ENCODE measurements around the gene FSTL4.

DNA sequence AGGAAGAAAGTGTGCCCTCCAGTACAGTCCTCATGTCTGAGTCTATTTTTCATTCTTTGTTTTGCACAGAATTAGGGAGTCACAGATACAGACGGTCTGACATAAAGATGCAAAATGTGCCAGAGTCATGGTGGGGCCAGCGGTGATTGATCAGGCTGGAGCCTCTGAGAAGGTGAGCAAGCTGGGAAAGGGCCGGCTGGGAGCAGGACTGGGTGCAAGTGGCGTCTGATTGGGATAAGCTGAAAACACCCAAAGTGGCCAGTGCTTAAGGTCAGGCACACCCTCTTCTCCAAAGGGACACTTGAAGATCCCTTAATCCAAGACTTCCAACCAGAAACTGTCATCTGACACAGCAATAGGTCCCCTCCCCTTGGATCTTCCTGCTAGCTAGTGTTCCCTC is 32.6 kb downstream of the FSTL4 start:
- TF ChIP-seq, protein P1, sequence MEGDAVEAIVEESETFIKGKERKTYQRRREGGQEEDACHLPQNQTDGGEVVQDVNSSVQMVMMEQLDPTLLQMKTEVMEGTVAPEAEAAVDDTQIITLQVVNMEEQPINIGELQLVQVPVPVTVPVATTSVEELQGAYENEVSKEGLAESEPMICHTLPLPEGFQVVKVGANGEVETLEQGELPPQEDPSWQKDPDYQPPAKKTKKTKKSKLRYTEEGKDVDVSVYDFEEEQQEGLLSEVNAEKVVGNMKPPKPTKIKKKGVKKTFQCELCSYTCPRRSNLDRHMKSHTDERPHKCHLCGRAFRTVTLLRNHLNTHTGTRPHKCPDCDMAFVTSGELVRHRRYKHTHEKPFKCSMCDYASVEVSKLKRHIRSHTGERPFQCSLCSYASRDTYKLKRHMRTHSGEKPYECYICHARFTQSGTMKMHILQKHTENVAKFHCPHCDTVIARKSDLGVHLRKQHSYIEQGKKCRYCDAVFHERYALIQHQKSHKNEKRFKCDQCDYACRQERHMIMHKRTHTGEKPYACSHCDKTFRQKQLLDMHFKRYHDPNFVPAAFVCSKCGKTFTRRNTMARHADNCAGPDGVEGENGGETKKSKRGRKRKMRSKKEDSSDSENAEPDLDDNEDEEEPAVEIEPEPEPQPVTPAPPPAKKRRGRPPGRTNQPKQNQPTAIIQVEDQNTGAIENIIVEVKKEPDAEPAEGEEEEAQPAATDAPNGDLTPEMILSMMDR (IDR thresholded peaks at IDR 0.05; ENCODE audit: low read depth, low read length, missing input control), result no peak
- TF ChIP-seq, protein P2, sequence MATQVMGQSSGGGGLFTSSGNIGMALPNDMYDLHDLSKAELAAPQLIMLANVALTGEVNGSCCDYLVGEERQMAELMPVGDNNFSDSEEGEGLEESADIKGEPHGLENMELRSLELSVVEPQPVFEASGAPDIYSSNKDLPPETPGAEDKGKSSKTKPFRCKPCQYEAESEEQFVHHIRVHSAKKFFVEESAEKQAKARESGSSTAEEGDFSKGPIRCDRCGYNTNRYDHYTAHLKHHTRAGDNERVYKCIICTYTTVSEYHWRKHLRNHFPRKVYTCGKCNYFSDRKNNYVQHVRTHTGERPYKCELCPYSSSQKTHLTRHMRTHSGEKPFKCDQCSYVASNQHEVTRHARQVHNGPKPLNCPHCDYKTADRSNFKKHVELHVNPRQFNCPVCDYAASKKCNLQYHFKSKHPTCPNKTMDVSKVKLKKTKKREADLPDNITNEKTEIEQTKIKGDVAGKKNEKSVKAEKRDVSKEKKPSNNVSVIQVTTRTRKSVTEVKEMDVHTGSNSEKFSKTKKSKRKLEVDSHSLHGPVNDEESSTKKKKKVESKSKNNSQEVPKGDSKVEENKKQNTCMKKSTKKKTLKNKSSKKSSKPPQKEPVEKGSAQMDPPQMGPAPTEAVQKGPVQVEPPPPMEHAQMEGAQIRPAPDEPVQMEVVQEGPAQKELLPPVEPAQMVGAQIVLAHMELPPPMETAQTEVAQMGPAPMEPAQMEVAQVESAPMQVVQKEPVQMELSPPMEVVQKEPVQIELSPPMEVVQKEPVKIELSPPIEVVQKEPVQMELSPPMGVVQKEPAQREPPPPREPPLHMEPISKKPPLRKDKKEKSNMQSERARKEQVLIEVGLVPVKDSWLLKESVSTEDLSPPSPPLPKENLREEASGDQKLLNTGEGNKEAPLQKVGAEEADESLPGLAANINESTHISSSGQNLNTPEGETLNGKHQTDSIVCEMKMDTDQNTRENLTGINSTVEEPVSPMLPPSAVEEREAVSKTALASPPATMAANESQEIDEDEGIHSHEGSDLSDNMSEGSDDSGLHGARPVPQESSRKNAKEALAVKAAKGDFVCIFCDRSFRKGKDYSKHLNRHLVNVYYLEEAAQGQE (IDR thresholded peaks at IDR 0.05), result no peak
- TF ChIP-seq, protein P3, sequence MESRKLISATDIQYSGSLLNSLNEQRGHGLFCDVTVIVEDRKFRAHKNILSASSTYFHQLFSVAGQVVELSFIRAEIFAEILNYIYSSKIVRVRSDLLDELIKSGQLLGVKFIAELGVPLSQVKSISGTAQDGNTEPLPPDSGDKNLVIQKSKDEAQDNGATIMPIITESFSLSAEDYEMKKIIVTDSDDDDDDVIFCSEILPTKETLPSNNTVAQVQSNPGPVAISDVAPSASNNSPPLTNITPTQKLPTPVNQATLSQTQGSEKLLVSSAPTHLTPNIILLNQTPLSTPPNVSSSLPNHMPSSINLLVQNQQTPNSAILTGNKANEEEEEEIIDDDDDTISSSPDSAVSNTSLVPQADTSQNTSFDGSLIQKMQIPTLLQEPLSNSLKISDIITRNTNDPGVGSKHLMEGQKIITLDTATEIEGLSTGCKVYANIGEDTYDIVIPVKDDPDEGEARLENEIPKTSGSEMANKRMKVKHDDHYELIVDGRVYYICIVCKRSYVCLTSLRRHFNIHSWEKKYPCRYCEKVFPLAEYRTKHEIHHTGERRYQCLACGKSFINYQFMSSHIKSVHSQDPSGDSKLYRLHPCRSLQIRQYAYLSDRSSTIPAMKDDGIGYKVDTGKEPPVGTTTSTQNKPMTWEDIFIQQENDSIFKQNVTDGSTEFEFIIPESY (IDR thresholded peaks at IDR 0.05), result no peak
- no peak for TF ChIP-seq GABPA (IDR thresholded peaks at IDR 0.05 in 1 of 2, conservative IDR thresholded peaks at IDR 0.05 in 1 of 2)

All from liver (tissue), 3 donors.